DND-41 (cell line): Measurements from ENCODE around the gene SOX18.

Source experiments
- ATAC-seq: fragments of 200-7000 bp; cut with Tn5 transposase; 3 replicates; pipeline ENCODE4 v1.9.1; 2021; ENCODE audit warnings: low read depth; ENCODE audit not compliant: insufficient read depth
- DNase-seq: peaks from one replicate; pipeline ENCODE4 v3.0.0-alpha.2; 2020
- H2AFZ ChIP-seq: 2 replicates; pipeline ENCODE4 v1.6.0; 2012; ENCODE audit warnings: low read depth, low read length
- H3K27ac ChIP-seq: 2 replicates; pipeline ENCODE4 v1.5.1; 2012; ENCODE audit warnings: low read length, inconsistent platforms
- H3K27me3 ChIP-seq: fragments of 200-600 bp; sonication (generic); 2 replicates; pipeline ENCODE4 v1.6.0; 2012; ENCODE audit warnings: low read length, mild to moderate bottlenecking, inconsistent platforms; ENCODE audit not compliant: insufficient read depth, poor library complexity
- H3K36me3 ChIP-seq: 2 replicates; pipeline ENCODE4 v1.5.1; 2012; ENCODE audit warnings: low read length, inconsistent platforms; ENCODE audit not compliant: insufficient read depth
- H3K4me1 ChIP-seq: 2 replicates; pipeline ENCODE4 v1.5.1; 2012; ENCODE audit warnings: mild to moderate bottlenecking, low read length; ENCODE audit not compliant: insufficient read depth
- H3K4me2 ChIP-seq: 2 replicates; pipeline ENCODE4 v1.6.0; 2012; ENCODE audit warnings: mild to moderate bottlenecking, moderate library complexity, low read length, inconsistent platforms; ENCODE audit not compliant: insufficient read depth
- H3K4me3 ChIP-seq, 2 experiments: fragments of 200-600 bp in 1 of 2; shearing (Covaris generic) in 1 of 2; 2 replicates each; pipeline ENCODE4 v1.5.1; 2012 to 2016; ENCODE audit warnings: inconsistent platforms in 2 of 2, low read length in 2 of 2, mild to moderate bottlenecking in 2 of 2, low read depth in 1 of 2, moderate library complexity in 1 of 2
- H3K79me2 ChIP-seq: 2 replicates; pipeline ENCODE4 v1.6.0; 2012; ENCODE audit warnings: low read length, inconsistent platforms; ENCODE audit not compliant: insufficient read depth
- H3K9ac ChIP-seq: 2 replicates; pipeline ENCODE4 v1.6.0; 2012; ENCODE audit warnings: low read depth, mild to moderate bottlenecking, inconsistent platforms, low read length, moderate library complexity
- H3K9me3 ChIP-seq: 2 replicates; pipeline ENCODE4 v1.5.1; 2012; ENCODE audit warnings: low read length, moderate library complexity, mild to moderate bottlenecking, inconsistent platforms; ENCODE audit not compliant: insufficient read depth, severe bottlenecking
- H4K20me1 ChIP-seq: 2 replicates; pipeline ENCODE4 v1.6.0; 2012; ENCODE audit warnings: low read length; ENCODE audit not compliant: insufficient read depth
- EZH2 ChIP-seq: IDR thresholded peaks from 3 replicates; pipeline ENCODE4 v1.6.1; 2012; ENCODE audit warnings: borderline replicate concordance, low read depth, mild to moderate bottlenecking, moderate library complexity, low read length, inconsistent platforms; ENCODE audit not compliant: severe bottlenecking
- TF ChIP-seq, protein P1 (sequence below): IDR thresholded peaks from 2 replicates; pipeline ENCODE4 v1.5.1; 2012; ENCODE audit warnings: borderline replicate concordance, low read length, moderate library complexity, mild to moderate bottlenecking; ENCODE audit not compliant: poor library complexity, severe bottlenecking; ENCODE audit errors: extremely low read depth

SOX18 gene

DNA sequence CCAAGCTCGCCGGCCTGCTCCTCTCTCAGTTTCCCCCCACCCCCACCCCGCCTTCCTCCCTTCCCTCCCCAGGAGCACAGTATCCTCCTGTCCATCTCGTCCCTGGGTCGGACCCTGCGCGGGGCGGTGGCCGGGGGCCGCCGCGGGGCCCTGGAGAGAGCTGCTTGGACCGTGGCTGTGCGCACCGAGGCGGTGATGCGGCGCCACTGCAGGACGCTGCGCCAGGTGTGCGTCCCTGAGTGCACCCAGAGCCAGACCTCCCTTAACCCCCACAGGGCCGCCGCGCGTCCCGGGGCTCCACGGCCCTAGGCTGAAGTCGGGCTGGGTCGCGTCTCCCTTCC lies 11.2 kb downstream of the SOX18 start:
- no peaks in the 10 kb centered on the region for H3K9me3 ChIP-seq
- peak overlapping the region; percentile 70 for H3K9ac ChIP-seq
- peak overlapping the region in 1 of 2 experiments; percentile 66; a peak in 2 of 4 replicates for H3K4me3 ChIP-seq
- H4K20me1 ChIP-seq: peaks cover 13% of the 10 kb centered on the region; the same call in 1 of the 2 replicates
- H3K36me3 ChIP-seq: peaks cover 17% of the 10 kb centered on the region
- no peak overlapping the region for H3K27ac ChIP-seq
- H3K27me3 ChIP-seq: peaks cover 42% of the 10 kb centered on the region
- DNase-seq (no peak), ATAC-seq (peak; percentile 9; the same call in 2 of the 3 replicates)
- peak overlapping the region; percentile 93 for H2AFZ ChIP-seq
- peak overlapping the region; percentile 99 for H3K4me2 ChIP-seq
- no peaks in the 10 kb centered on the region for H3K79me2 ChIP-seq
- peaks cover 36% of the 10 kb centered on the region for H3K4me1 ChIP-seq
- TF ChIP-seq, protein P1, sequence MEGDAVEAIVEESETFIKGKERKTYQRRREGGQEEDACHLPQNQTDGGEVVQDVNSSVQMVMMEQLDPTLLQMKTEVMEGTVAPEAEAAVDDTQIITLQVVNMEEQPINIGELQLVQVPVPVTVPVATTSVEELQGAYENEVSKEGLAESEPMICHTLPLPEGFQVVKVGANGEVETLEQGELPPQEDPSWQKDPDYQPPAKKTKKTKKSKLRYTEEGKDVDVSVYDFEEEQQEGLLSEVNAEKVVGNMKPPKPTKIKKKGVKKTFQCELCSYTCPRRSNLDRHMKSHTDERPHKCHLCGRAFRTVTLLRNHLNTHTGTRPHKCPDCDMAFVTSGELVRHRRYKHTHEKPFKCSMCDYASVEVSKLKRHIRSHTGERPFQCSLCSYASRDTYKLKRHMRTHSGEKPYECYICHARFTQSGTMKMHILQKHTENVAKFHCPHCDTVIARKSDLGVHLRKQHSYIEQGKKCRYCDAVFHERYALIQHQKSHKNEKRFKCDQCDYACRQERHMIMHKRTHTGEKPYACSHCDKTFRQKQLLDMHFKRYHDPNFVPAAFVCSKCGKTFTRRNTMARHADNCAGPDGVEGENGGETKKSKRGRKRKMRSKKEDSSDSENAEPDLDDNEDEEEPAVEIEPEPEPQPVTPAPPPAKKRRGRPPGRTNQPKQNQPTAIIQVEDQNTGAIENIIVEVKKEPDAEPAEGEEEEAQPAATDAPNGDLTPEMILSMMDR: no peak
- TF ChIP-seq EZH2: no peak

DNA sequence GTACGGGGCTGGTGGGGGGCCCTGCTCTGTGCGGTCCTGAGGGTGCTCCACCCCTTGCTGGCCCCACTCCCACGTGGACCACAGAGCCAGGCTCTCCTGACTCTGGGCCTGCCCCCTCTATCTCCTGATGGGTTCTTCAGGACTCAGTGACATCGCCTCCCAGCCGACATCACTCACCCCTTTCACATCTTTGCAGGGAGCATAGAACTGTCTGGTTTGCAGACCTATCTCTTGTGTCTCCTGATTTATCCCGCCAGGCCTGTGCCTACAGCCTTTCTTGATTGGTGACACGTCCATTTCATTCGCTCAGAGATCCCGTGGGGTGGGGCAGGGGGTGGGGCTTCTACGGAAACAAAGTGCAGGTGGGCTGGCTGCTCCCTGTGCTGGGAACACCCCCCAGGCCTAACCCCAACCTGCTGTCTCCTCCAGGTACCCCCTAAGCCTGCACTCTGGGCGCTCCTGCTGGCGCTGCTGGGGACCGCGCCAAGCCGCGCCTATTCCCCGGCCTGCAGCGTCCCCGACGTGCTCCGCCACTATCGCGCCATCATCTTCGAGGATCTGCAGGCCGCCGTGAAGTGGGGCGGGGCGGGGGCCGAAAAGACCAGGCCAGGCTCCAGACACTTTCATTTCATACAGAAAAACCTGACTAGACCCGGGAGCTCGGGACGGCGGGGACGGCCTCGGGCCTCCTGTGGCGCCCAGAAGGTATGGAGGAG lies 11.8 kb downstream of the SOX18 start:
- DNase-seq (no peak), ATAC-seq (no peak)
- Histone ChIP-seq H3K79me2 (no peaks in the 10 kb centered on the region), H3K27ac (no peak overlapping the region), H3K4me3 (peak overlapping the region in 1 of 2 experiments; percentile 66; a peak in 1 of 4 replicates), H3K4me2 (peak overlapping the region; percentile 99), H2AFZ (no peak overlapping the region), H4K20me1 (peaks cover 13% of the 10 kb centered on the region; the same call in 1 of the 2 replicates), H3K36me3 (peaks cover 22% of the 10 kb centered on the region), H3K9me3 (no peaks in the 10 kb centered on the region), H3K9ac (peak overlapping the region; percentile 70; the same call in 1 of the 2 replicates), H3K4me1 (peaks cover 36% of the 10 kb centered on the region), H3K27me3 (peaks cover 42% of the 10 kb centered on the region)
- TF ChIP-seq, protein P1: no peak
- TF ChIP-seq EZH2: no peak

DNA sequence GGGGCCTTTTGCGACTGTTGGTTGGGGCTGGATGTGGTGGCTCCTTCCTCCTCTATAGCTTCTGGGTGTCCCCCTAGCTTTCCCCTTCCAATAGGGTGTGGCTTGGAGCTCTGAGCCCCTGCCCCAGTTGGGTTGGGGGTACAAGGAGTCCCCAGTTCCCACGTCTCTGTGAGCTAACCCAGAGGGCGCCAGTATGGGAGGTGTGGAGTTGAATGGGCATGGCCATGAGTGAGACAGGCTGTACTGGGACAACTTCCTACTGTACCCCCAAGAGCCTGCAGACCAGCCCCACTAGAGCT lies 12.3 kb downstream of the SOX18 start:
- Histone ChIP-seq H4K20me1 (peaks cover 13% of the 10 kb centered on the region; the same call in 1 of the 2 replicates), H2AFZ (no peak overlapping the region), H3K27me3 (peaks cover 38% of the 10 kb centered on the region), H3K36me3 (peaks cover 27% of the 10 kb centered on the region), H3K4me3 (no peak overlapping the region), H3K79me2 (no peaks in the 10 kb centered on the region), H3K9me3 (no peaks in the 10 kb centered on the region), H3K4me1 (peaks cover 32% of the 10 kb centered on the region), H3K9ac (no peak overlapping the region), H3K4me2 (no peak overlapping the region), H3K27ac (no peak overlapping the region)
- no peak for TF ChIP-seq EZH2
- TF ChIP-seq, protein P1: no peak
- ATAC-seq (no peak), DNase-seq (no peak)
